Esophagus muscularis mucosa (tissue), 4 donors: ENCODE data around the gene PRKACA.

Experiments used
- EP300 ChIP-seq: sonication (generic); formaldehyde crosslinking; IDR thresholded peaks from one replicate; pipeline ENCODE4 v1.6.1; 2017; ENCODE audit warnings: antibody characterized with exemption
- POLR2AphosphoS5 ChIP-seq, 2 donors: sonication (generic); formaldehyde crosslinking; IDR thresholded peaks; one replicate each; pipeline ENCODE4 v1.6.1; 2017; ENCODE audit warnings: antibody characterized with exemption in 2 of 2
- TF ChIP-seq, protein P1 (sequence below), 3 experiments: fragments of 200-600 bp in 2 of 3; fragments of 450-650 bp in 1 of 3; sonication (generic) in 2 of 3; IDR thresholded peaks; one replicate each; pipeline ENCODE4 v1.5.1; 2017 to 2019; ENCODE audit warnings: antibody characterized with exemption in 3 of 3, mild to moderate bottlenecking in 2 of 3, moderate library complexity in 1 of 3

DNA sequence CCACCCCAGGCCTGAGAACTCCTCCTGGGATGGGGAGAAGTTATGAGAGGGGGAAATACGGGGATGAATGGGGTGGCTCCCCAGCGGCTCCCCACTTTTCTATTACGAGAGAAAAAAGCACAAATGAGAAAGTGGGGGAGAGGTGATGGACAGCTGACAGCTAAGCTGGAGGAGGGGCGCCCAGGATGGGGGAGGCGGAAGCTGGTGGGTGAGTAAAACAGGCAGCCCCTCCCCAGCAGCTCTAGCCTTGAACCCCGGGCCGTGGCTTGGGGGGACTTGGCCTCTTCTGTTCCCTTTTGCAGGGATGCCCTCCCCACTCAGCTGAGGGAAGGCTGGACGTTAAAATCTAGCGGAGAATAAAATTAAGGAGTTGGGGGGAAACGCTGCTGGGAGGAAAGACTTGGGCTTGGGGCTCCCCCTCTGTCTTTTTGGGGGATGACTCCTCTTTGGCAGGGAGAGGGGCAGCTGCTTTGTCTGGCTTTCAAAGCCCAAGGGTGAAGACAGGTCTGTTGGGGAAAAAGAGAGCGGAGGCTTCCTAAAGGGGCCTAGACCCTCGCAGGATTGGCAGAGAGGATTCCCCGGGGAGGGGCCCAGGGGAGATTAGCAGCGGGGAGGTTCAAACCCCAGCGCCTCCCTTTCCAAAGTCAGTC lies 25.6 kb downstream of the PRKACA start:
- TF ChIP-seq, protein P1, sequence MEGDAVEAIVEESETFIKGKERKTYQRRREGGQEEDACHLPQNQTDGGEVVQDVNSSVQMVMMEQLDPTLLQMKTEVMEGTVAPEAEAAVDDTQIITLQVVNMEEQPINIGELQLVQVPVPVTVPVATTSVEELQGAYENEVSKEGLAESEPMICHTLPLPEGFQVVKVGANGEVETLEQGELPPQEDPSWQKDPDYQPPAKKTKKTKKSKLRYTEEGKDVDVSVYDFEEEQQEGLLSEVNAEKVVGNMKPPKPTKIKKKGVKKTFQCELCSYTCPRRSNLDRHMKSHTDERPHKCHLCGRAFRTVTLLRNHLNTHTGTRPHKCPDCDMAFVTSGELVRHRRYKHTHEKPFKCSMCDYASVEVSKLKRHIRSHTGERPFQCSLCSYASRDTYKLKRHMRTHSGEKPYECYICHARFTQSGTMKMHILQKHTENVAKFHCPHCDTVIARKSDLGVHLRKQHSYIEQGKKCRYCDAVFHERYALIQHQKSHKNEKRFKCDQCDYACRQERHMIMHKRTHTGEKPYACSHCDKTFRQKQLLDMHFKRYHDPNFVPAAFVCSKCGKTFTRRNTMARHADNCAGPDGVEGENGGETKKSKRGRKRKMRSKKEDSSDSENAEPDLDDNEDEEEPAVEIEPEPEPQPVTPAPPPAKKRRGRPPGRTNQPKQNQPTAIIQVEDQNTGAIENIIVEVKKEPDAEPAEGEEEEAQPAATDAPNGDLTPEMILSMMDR (IDR thresholded peaks at IDR 0.05) = no peak
- TF ChIP-seq POLR2AphosphoS5 (IDR thresholded peaks at IDR 0.05) (no peak), EP300 (no peak)
